Left lobe of liver (tissue), 2 donors: ENCODE measurements around the gene SLC32A1. TPM values are rescaled to one million over a fixed set of nuclear protein-coding genes. Genes with fewer than 3 reads are reported as not detected.
A peak's percentile ranks its signal among the peaks of the same experiment; 100 is the strongest.

ENCODE experiments used
- ATAC-seq: fragments of 200-7000 bp; cut with Tn5 transposase; one replicate; pipeline ENCODE4 v1.9.1; 2020; ENCODE audit warnings: mild to moderate bottlenecking, moderate library complexity
- DNase-seq: peaks from one replicate; pipeline ENCODE4 v3.0.0-alpha.2; 2020; ENCODE audit warnings: low spot score
- total RNA-seq: library from RNA; stranded (reverse); gene quantifications from one replicate; pipeline ENCODE4 v1.2.1, GENCODE V29; 2021
- donor health status: DM: no; HTN: no; CAD: no; lungs with moderate emphysema.
- donor health status: DM: no; HTN: yes; CAD: no.

Gene SLC32A1
- total RNA-seq, 1 donor from 2014 or later = not detected

GRCh38 chr20:38751360-38751976 is 27.2 kb downstream of the SLC32A1 start:
- no peak for ATAC-seq
- DNase-seq = no peak

- ATAC-seq (no peak), DNase-seq (no peak)
Observed at GRCh38 chr20:38752029-38752428, 27.7 kb downstream of the SLC32A1 start.

- no peak for ATAC-seq
Observed at GRCh38 chr20:38754924-38755323, 30.6 kb downstream of the SLC32A1 start.

GRCh38 chr20:38755324-38755910 is 31.1 kb downstream of the SLC32A1 start:
- DNase-seq (no peak), ATAC-seq (no peak)

More at GRCh38 chr20:38754924-38755323, 30.6 kb downstream of the SLC32A1 start:
- no peak for DNase-seq

GRCh38 chr20:38757145-38757775 is 33.0 kb downstream of the SLC32A1 start:
- peak; percentile 29 for ATAC-seq
- DNase-seq = no peak

- no peak for DNase-seq
- no peak for ATAC-seq
Observed at GRCh38 chr20:38759106-38759505, 34.8 kb downstream of the SLC32A1 start.

GRCh38 chr20:38760978-38761377 is 36.7 kb downstream of the SLC32A1 start:
- ATAC-seq (no peak), DNase-seq (no peak)

GRCh38 chr20:38762174-38762573 is 37.9 kb downstream of the SLC32A1 start:
- DNase-seq (no peak), ATAC-seq (no peak)

GRCh38 chr20:38763616-38764015 is 39.3 kb downstream of the SLC32A1 start:
- ATAC-seq (no peak), DNase-seq (no peak)

GRCh38 chr20:38764567-38765318 is 40.5 kb downstream of the SLC32A1 start:
- DNase-seq (no peak), ATAC-seq (peak; percentile 51)

- peak; percentile 49 for ATAC-seq
- DNase-seq = no peak
Observed at GRCh38 chr20:38766071-38766470, 41.8 kb downstream of the SLC32A1 start.

GRCh38 chr20:38769376-38770295 is 45.4 kb downstream of the SLC32A1 start:
- no peak for DNase-seq
- ATAC-seq = no peak

- ATAC-seq (peak; percentile 84), DNase-seq (peak; percentile 87)
Observed at GRCh38 chr20:38770546-38770945, 46.3 kb downstream of the SLC32A1 start.

- ATAC-seq = peak; percentile 5
- DNase-seq = no peak
Observed at GRCh38 chr20:38770970-38771369, 46.7 kb downstream of the SLC32A1 start.

GRCh38 chr20:38771621-38772020 is 47.3 kb downstream of the SLC32A1 start:
- peak; percentile 47 for ATAC-seq
- peak; percentile 56 for DNase-seq

GRCh38 chr20:38774167-38774566 is 49.9 kb downstream of the SLC32A1 start:
- ATAC-seq (no peak), DNase-seq (no peak)

GRCh38 chr20:38776363-38776762 is 52.1 kb downstream of the SLC32A1 start:
- DNase-seq (no peak), ATAC-seq (no peak)
